ENCODE data around the gene HS3ST4. TPM values are rescaled to one million over a fixed set of nuclear protein-coding genes. Genes with fewer than 3 reads are reported as not detected.

Gene HS3ST4
- total RNA-seq, 1 donor from 2014 or later, result 12.6 TPM

DNA sequence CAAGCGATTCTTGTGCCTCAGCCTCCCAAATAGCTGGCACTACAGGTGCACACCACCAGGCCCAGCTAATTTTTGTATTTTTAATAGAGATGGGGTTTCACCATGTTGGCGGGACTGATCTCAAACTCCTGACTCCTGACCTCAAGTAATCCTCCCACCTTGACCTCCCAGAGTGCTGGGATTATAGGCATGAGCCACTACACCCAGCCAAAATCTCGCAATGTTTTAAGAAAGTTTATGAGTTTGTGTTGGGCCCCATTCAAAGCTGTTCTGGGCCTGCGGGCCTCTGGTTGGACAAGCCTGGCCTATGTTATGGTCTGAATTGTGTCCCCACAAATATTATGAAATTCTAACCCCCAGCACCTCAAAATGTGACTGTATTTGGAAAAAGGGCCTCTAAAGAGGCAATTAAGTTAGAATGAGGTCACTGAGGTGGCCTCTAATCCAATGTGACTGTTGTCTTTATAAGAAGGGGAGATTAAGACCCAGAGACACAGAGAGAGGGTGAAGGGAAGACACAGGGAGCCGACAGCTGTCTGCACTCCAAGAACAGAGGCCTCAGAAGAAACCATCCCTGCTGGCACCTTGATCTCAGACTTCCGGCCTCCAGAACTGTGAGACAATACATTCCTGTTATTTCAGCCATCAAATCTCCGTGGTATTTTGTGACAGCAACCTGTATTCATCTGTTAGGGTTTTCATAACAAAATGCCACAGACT is 469.9 kb downstream of the HS3ST4 start:
- Mint-ChIP-seq H3K36me3 (peaks cover 5% of the 10 kb centered on the region), H3K27ac (no peak overlapping the region), H3K4me1 (peaks cover 12% of the 10 kb centered on the region), H3K9me3 (peaks cover 13% of the 10 kb centered on the region), H3K4me3 (no peak overlapping the region), H3K27me3 (ENCODE audit: low read depth) (no peaks in the 10 kb centered on the region)
- TF ChIP-seq, protein P1, sequence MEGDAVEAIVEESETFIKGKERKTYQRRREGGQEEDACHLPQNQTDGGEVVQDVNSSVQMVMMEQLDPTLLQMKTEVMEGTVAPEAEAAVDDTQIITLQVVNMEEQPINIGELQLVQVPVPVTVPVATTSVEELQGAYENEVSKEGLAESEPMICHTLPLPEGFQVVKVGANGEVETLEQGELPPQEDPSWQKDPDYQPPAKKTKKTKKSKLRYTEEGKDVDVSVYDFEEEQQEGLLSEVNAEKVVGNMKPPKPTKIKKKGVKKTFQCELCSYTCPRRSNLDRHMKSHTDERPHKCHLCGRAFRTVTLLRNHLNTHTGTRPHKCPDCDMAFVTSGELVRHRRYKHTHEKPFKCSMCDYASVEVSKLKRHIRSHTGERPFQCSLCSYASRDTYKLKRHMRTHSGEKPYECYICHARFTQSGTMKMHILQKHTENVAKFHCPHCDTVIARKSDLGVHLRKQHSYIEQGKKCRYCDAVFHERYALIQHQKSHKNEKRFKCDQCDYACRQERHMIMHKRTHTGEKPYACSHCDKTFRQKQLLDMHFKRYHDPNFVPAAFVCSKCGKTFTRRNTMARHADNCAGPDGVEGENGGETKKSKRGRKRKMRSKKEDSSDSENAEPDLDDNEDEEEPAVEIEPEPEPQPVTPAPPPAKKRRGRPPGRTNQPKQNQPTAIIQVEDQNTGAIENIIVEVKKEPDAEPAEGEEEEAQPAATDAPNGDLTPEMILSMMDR (IDR thresholded peaks at IDR 0.05; ENCODE audit: unreplicated experiment), result no peak
- DNase-seq (ENCODE audit: low spot score in 2 of 2, unreplicated experiment in 2 of 2), result no peak

DNA sequence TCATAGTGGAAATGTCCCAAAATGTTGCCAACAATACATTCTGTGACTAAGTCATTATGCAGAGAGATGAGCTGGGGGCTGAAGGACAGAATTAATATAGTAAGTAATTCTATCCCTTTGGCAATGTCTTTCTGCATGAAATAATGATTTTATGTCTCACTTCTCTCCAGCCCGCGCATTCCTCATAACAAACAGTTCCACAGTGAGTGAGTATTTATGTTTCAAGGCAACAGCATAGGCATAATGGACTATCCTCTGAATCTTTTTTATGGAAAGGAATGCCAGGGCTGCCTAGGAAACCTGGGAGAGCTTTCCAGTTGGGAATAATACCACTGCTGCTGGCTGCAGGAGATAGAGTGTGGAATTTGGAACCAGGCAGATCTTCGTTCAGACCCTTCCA is 477.7 kb downstream of the HS3ST4 start:
- peak overlapping the region; percentile 30 for H3K27ac Mint-ChIP-seq
- TF ChIP-seq, protein P1 (IDR thresholded peaks at IDR 0.05; ENCODE audit: unreplicated experiment), result no peak
- H3K27me3 Mint-ChIP-seq (ENCODE audit: low read depth), result no peaks in the 10 kb centered on the region
- peaks cover 13% of the 10 kb centered on the region for H3K9me3 Mint-ChIP-seq
- no peak overlapping the region for H3K4me3 Mint-ChIP-seq
- no peak for DNase-seq (ENCODE audit: low spot score in 2 of 2, unreplicated experiment in 2 of 2)
- H3K4me1 Mint-ChIP-seq, result peaks cover 22% of the 10 kb centered on the region
- H3K36me3 Mint-ChIP-seq, result peaks cover 5% of the 10 kb centered on the region

DNA sequence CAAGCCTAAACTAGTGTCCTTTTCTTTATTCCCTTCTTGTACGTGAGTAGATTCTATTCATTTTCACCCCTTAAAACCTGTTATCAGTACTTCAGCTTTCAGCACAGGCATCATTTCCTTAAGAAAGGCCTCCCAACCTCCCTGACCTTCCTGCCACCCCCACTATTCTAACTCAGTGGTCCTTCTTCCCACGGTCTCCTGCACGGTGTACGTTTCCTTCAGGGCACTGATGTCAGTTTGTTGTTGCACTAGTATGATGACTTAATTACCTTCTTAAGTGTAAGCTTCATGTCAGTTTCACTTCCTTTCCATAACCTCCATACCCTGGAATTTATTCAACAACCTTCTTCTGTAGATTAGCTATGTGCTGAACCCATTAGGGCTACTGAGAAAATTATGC is 484.2 kb downstream of the HS3ST4 start:
- no peak for DNase-seq (ENCODE audit: low spot score in 2 of 2, unreplicated experiment in 2 of 2)
- Mint-ChIP-seq H3K36me3 (peaks cover 9% of the 10 kb centered on the region), H3K27me3 (ENCODE audit: low read depth) (no peaks in the 10 kb centered on the region), H3K9me3 (peaks cover 14% of the 10 kb centered on the region), H3K4me1 (peaks cover 28% of the 10 kb centered on the region), H3K27ac (peak overlapping the region; percentile 28), H3K4me3 (no peak overlapping the region)
- TF ChIP-seq, protein P1 (IDR thresholded peaks at IDR 0.05; ENCODE audit: unreplicated experiment), result no peak

DNA sequence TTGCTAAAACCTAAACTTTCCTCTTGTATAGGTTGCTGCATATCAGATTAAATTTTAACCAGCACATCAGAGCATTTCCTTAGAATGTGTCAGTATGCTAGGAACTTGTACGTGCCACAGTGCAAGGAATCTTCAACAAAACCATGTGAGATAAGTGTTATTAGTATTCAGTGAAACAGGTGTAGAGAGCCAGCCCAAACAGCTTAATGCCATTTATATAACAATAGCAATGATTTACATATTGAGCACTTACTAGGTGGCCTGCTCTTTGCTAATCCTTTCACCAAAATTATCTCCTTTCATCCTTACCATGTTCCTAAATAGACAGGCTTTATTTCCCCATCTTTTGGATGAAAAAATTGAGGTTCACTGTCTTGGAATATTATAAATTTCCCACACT is 485.7 kb downstream of the HS3ST4 start:
- DNase-seq (ENCODE audit: low spot score in 2 of 2, unreplicated experiment in 2 of 2), result no peak
- H3K27me3 Mint-ChIP-seq (ENCODE audit: low read depth), result no peaks in the 10 kb centered on the region
- H3K27ac Mint-ChIP-seq, result no peak overlapping the region
- TF ChIP-seq, protein P1 (IDR thresholded peaks at IDR 0.05; ENCODE audit: unreplicated experiment), result no peak
- H3K4me1 Mint-ChIP-seq, result peaks cover 28% of the 10 kb centered on the region
- peaks cover 14% of the 10 kb centered on the region for H3K36me3 Mint-ChIP-seq
- no peak overlapping the region for H3K4me3 Mint-ChIP-seq
- peaks cover 27% of the 10 kb centered on the region for H3K9me3 Mint-ChIP-seq

DNA sequence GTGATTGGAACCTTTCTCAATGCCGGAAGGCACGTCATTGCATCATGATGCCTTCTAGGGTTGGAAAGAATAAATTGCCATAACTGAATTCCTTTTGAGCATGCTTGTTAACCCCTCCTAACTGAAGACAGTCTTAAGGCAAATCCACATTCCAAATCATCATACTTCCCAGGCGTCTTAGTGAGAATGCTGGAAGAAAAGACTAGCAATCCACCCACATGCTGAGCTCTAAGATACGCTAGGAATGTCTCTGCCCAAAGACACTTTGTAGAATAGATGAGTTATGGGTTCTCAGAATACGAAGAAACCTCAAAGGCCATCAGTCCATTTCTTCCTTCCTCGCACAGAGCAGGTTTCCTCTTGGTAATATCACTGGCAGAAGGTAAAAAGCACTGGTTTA is 486.5 kb downstream of the HS3ST4 start:
- Mint-ChIP-seq H3K4me3 (no peak overlapping the region), H3K4me1 (peaks cover 28% of the 10 kb centered on the region), H3K27me3 (ENCODE audit: low read depth) (no peaks in the 10 kb centered on the region), H3K27ac (no peak overlapping the region), H3K9me3 (peaks cover 22% of the 10 kb centered on the region), H3K36me3 (peaks cover 14% of the 10 kb centered on the region)
- no peak for DNase-seq (ENCODE audit: low spot score in 2 of 2, unreplicated experiment in 2 of 2)
- TF ChIP-seq, protein P1 (IDR thresholded peaks at IDR 0.05; ENCODE audit: unreplicated experiment), result no peak

All from mesothelial cell of epicardium (in vitro differentiated cells).